ENCODE measurements around the gene COL6A3.
"Not testable (repeated sequence)": the region's sequence is repeated elsewhere in the genome, so short reads cannot be mapped to it uniquely, and the experiment has no call there.

Gene COL6A3

DNA sequence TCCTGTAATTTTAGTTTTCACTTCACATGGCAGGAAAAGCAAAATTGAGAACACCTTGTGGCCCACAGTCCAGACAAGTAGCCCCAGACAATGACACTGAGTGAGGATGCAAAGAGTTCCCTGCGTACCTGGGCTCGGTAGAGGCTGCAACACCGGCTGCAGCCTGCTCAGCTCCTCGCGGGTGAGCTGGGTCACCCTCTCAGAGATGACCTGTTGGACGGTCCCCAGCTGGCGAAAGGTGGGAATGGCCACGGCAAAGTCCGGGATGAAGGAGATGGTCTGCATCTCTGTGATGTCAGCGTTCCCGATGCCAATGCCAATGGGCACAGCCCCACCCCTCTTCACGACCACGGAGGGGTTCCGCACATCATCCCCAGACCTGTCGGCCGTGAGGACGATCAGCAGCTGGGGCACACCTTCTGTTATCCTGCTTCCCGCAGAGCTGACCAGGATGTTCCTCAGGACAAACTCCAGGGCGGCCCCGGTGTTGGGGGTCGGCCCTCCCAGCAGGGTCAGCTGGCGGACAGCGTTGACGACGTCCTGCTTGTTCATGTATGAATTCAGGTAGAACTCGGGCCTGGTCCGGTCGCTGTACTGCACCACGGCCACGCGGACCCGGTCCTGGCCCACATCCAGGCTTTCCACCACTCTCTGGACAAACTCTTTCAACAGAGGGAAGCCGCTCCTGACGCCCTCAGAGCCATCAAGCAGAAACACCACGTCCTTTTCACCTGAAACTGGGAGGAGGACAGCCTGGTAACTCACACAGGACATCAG lies 39.5 kb downstream of the COL6A3 start:
- no peak for DNase-seq

- no peak for DNase-seq
These were observed 42.1 kb downstream of the COL6A3 start for GRCh38 chr2:237371856-237372255.

GRCh38 chr2:237365671-237366070 lies 48.3 kb downstream of the COL6A3 start:
- no peak for DNase-seq

DNA sequence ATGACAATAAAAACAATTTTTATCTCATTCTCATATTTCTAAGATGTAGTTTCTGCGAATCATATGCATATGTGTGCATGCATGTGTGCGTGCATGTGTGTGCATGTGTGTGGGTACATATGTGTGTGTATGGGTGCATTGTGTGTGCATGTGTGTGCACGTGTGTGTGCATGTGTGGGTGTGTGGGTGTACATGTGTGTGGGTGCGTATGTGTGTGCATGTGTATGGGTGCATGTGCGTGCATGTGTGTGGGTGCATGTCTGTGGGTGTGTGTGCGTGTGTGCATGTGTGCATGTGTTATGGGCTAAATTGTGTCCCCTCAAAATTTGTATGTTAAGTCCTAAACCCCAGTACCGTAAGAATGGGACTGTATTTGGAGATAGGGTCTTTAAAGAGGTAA lies 49.3 kb downstream of the COL6A3 start:
- no peak for DNase-seq

GRCh38 chr2:237361194-237362004 lies 52.6 kb downstream of the COL6A3 start:
- no peak for DNase-seq

- DNase-seq: no peak
These were observed 53.8 kb downstream of the COL6A3 start for GRCh38 chr2:237359894-237360780.

GRCh38 chr2:237359518-237359840 lies 54.5 kb downstream of the COL6A3 start:
- DNase-seq: no peak

DNA sequence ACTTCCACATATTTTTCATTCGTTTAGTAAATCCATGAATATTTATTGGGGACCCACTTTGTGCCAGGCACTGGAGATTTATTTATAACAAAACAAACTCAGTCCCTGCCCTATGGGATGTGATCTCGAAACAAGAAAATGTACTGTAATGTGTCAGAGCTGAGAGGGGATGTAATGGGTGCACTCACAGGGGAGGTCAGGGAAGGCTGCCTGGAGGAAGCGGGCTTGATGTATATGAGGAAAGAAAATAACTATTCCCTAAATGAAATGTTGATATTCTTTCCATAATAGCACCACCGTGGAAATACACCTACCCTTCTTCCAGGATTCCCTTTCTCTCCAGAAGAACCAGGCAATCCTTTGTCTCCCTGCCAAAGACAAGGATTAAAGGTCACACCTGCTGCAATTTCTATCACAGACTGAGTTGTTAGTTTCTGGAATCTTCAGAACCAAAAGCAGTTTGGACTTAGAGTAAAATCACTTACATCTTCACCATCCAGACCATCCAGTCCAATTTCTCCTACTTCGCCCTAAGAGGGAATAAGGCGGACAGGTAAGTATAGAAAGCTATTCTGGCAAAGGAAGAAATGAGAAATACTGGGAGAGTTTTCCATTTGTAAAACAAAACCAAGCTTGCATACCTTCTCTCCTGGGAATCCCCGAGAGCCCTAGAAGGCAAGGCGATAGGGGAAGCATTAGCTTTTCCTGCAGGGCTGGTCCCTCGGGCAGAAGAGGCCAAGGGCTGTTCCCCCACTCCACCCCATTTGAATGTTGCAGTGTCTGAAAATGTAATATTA lies 55.0 kb downstream of the COL6A3 start:
- DNase-seq: no peak

- DNase-seq: no peak
These were observed 58.3 kb downstream of the COL6A3 start for GRCh38 chr2:237355701-237356100.

DNA sequence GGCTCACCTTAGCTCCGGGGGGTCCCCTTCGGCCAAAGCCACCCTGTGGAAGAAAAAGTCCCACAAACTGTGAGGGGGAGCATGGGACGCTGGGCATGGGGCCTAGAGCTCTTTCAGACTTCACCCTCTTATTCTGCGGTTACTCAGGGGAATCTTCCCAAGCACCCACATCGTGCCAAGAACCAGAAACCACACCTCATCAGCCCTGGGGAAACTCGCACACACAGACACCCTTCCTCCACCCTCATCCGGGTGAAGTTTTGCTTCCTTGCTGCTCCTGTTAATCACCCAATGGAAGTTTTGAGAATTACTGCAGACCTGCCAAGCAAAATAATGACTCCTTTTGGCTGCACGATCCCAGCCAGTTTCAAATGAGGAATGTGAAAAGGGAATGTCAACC lies 59.1 kb downstream of the COL6A3 start:
- no peak for DNase-seq

GRCh38 chr2:237354172-237354571 lies 59.8 kb downstream of the COL6A3 start:
- not testable (repeated sequence) for DNase-seq

DNA sequence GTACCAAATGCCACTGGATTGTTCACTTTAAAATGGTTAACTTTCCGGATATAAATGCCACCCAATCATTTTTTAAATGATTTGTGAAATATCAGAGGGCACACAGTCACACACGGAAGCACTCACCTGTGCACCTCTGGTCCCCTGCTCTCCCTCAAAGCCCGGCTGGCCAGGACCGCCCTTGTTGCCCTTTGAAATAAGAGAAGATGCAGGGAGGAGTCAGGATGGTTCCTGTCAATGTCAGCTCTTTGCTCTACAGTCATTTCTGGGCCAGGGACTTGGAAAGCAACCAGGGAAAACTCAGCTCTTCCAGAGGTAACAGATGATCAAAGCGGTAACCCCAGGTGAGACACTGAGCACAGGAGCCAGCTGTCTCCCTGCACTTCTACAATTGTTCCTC lies 60.7 kb downstream of the COL6A3 start:
- no peak for DNase-seq

DNA sequence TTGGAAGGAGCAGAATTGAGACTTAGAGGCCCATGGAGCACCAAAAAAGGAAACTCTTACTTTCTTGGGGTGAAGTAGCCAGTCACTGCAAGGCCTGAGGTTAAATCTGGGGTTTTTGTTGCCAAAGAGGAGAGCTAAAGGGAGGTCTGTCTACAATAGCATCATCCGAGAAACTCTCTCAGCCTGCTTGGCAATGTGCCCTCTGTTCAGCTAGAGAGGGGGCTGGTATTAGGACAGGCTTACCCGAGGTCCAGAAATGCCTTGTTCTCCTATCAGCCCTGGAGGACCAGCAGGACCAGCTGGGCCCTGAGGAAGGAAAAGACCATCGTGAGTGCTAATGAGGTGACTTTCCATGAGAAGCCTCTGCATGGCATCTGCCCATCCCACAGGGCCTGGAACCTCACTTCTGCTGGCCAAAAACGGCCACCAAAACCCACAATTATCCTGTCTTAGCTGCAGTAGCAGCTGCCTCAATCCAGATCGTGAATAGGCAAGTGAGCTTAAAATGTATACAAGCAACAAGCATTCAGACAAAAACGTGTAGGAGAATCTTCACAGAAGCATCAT lies 61.6 kb downstream of the COL6A3 start:
- DNase-seq: no peak

- no peak for DNase-seq
These were observed 62.2 kb downstream of the COL6A3 start for GRCh38 chr2:237351796-237352195.

GRCh38 chr2:237351046-237351445 lies 62.9 kb downstream of the COL6A3 start:
- no peak for DNase-seq

- no peak for DNase-seq
These were observed 63.4 kb downstream of the COL6A3 start for GRCh38 chr2:237350597-237350996.

DNA sequence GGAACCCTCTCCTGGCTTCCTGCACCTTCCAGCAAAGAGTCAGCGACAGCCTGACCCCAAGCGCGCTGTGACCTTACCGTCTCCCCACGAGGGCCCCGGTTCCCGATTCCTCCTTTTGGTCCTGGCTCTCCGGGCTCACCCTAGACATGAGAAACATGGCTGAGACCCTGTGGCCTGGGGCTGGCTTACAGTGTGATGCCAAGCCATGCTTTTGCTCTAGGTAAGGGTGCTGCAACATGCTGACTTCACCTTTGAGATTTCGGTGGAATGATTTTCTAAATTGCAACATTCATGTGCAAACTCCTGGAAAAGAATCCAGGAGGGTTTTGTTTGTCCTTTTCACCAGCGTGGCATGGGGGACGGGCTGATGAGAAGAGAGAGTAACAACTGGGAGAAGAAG lies 63.9 kb downstream of the COL6A3 start:
- DNase-seq: no peak

GRCh38 chr2:237348281-237348865 lies 65.6 kb downstream of the COL6A3 start:
- no peak for DNase-seq

DNA sequence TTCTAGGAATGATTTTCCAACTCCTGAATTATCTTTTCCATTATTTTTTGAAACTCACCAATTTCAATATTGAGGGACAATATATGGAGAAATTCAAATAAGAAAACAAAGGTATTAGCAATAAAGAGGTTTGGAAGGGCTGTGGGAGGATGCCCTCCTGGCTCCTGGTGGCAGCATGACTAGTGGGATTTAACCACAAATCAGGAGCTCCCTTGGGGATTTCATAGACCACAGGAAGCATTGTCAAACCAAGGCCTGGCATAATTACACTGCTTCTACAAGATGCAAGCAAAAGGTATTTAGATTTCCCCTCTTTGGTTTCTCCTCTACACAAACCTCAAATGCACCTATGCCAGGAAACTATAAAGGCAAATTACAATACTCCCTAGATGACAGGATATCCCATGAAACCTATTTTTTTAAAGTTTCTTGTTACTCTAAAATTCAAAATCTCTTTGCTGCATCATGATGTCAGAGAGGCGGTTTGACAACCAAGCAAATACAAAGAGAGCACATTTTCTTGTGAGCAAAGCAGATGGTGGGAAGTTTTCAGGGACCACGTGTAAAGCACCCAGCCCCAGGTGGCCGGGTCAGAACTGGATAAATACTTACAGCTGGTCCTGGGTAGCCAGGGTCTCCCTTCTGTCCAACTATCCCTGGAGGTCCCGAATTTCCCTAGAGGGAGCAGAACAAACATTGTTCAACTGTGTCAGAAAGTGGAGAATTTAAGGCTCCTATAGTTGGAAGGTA lies 67.9 kb downstream of the COL6A3 start:
- DNase-seq: no peak

- DNase-seq: no peak
These were observed 68.6 kb downstream of the COL6A3 start for GRCh38 chr2:237345411-237345810.

DNA sequence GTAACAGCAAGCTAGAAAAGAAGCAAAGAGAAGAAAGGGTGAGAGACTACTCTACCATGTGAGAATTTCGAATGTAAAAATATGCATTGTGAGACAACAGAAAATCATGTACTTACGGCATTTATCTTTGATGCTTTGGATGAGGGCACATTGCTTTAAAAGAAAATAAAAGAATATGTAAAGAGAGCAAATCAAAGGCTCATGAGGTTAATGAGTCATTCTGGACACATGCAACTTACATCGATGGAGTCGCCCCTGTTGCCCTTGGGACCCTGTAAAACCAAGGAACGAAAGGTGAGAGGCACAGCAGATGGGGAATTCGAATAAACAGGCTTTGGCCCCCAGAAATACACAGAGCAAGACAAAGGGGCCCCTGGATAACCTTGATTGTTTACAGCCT lies 69.0 kb downstream of the COL6A3 start:
- DNase-seq: no peak
